Measurements from ENCODE around the gene TRAPPC10.
"Not testable (repeated sequence)": the region's sequence is repeated elsewhere in the genome, so short reads cannot be mapped to it uniquely, and the experiment has no call there.

GRCh38 chr21:44098507-44098906, 86.4 kb downstream of the TRAPPC10 start:
- not testable (repeated sequence) for TF ChIP-seq POLR2A (IDR thresholded peaks at IDR 0.05); CTCF (IDR thresholded peaks at IDR 0.05 in 4 of 5, conservative IDR thresholded peaks at IDR 0.05 in 1 of 5)
